ENCODE measurements around the gene GAPDH. TPM values are rescaled to one million over a fixed set of nuclear protein-coding genes. Genes with fewer than 3 reads are reported as not detected.

GAPDH gene
- total RNA-seq, 4 donors from 2014 or later: 1,939 to 3,624 (median 2,830) TPM

- Histone ChIP-seq H3K27me3 (no peaks in the 10 kb centered on the region), H3K4me1 (peaks cover 0 to 33% (median under 1%) of the 10 kb centered on the region in 4 donors), H3K9me3 (no peaks in the 10 kb centered on the region), H3K4me3 (no peak overlapping the region), H3K36me3 (peaks cover 0 to 30% (median 0%) of the 10 kb centered on the region in 3 donors), H3K27ac (peak overlapping the region in 1 of 4 donors; percentile 39)
- no peak for DNase-seq
- TF ChIP-seq POLR2A (IDR thresholded peaks at IDR 0.05) (no peak), CTCF (IDR thresholded peaks at IDR 0.05) (no peak)
These were observed 14.2 kb downstream of the GAPDH start for GRCh38 chr12:6548556-6548955.

GRCh38 chr12:6548966-6549683, 14.8 kb downstream of the GAPDH start:
- no peaks in the 10 kb centered on the region for H3K27me3 ChIP-seq
- H3K27ac ChIP-seq: no peak overlapping the region
- no peak for TF ChIP-seq CTCF (IDR thresholded peaks at IDR 0.05)
- TF ChIP-seq POLR2A (IDR thresholded peaks at IDR 0.05): no peak
- no peak for DNase-seq
- H3K36me3 ChIP-seq: peaks cover 0 to 30% (median 0%) of the 10 kb centered on the region in 3 donors
- H3K4me1 ChIP-seq: peaks cover 0 to 39% (median 5%) of the 10 kb centered on the region in 4 donors
- no peaks in the 10 kb centered on the region for H3K9me3 ChIP-seq
- H3K4me3 ChIP-seq: no peak overlapping the region

- H3K4me1 ChIP-seq: peaks cover 0 to 45% (median 11%) of the 10 kb centered on the region in 4 donors
- H3K36me3 ChIP-seq: peaks cover 0 to 30% (median 0%) of the 10 kb centered on the region in 3 donors
- TF ChIP-seq CTCF (IDR thresholded peaks at IDR 0.05) (no peak), POLR2A (IDR thresholded peaks at IDR 0.05) (no peak)
- no peaks in the 10 kb centered on the region for H3K9me3 ChIP-seq
- H3K4me3 ChIP-seq: no peak overlapping the region
- DNase-seq: no peak
- no peaks in the 10 kb centered on the region for H3K27me3 ChIP-seq
- H3K27ac ChIP-seq: no peak overlapping the region
These were observed 15.4 kb downstream of the GAPDH start for GRCh38 chr12:6549684-6550151.

- Histone ChIP-seq H3K27me3 (no peaks in the 10 kb centered on the region), H3K4me3 (no peak overlapping the region), H3K4me1 (peaks cover 0 to 46% (median 15%) of the 10 kb centered on the region in 4 donors)
These were observed 16.2 kb downstream of the GAPDH start for GRCh38 chr12:6550294-6551062.

More at GRCh38 chr12:6550294-6551062, 16.2 kb downstream of the GAPDH start:
- TF ChIP-seq POLR2A (IDR thresholded peaks at IDR 0.05) (no peak), CTCF (IDR thresholded peaks at IDR 0.05) (no peak)
- H3K9me3 ChIP-seq: no peaks in the 10 kb centered on the region
- peaks cover 0 to 30% (median 0%) of the 10 kb centered on the region in 3 donors for H3K36me3 ChIP-seq
- peak overlapping the region; percentile 44 to 80 (median 58) for H3K27ac ChIP-seq
- DNase-seq: peak in 1 of 3 donors; percentile 51

All from Peyer's patch (tissue), 4 donors.